H9 (cell line): Measurements from ENCODE around the gene ZNF749. TPM values are rescaled to one million over a fixed set of nuclear protein-coding genes. Genes with fewer than 3 reads are reported as not detected.

ENCODE experiments used
- DNase-seq: peaks from one replicate; pipeline ENCODE4 v3.0.0-alpha.2; 2017
- H2AFZ ChIP-seq: one replicate; pipeline ENCODE4 v1.6.1; 2013; ENCODE audit warnings: mild to moderate bottlenecking, low read length, control low read depth, moderate library complexity
- H2AK5ac ChIP-seq: 2 replicates; pipeline ENCODE4 v1.6.1; 2013; ENCODE audit warnings: low read length, control low read depth, mixed read lengths; ENCODE audit not compliant: insufficient read length
- H2BK120ac ChIP-seq: one replicate; pipeline ENCODE4 v1.6.1; 2013; ENCODE audit warnings: low read depth, mild to moderate bottlenecking, low read length, control low read depth, inconsistent platforms; ENCODE audit not compliant: poor library complexity, severe bottlenecking
- H2BK12ac ChIP-seq: 2 replicates; pipeline ENCODE4 v1.6.1; 2013; ENCODE audit warnings: low read length, control low read depth, mixed read lengths, low read depth; ENCODE audit not compliant: insufficient read length
- H2BK15ac ChIP-seq: 2 replicates; pipeline ENCODE4 v1.6.1; 2013; ENCODE audit warnings: low read depth, low read length, control low read depth
- H2BK20ac ChIP-seq: one replicate; pipeline ENCODE4 v1.6.1; 2013; ENCODE audit warnings: low read depth, mild to moderate bottlenecking, low read length, control low read depth, inconsistent platforms; ENCODE audit not compliant: poor library complexity, severe bottlenecking
- H2BK5ac ChIP-seq: 2 replicates; pipeline ENCODE4 v1.6.1; 2013; ENCODE audit warnings: low read length, control low read depth, mixed read lengths; ENCODE audit not compliant: insufficient read length
- H3K14ac ChIP-seq: 2 replicates; pipeline ENCODE4 v1.6.1; 2013; ENCODE audit warnings: low read length, control low read depth; ENCODE audit not compliant: insufficient read depth
- H3K18ac ChIP-seq: 2 replicates; pipeline ENCODE4 v1.6.1; 2013; ENCODE audit warnings: low read depth, mild to moderate bottlenecking, mixed read lengths, low read length, control low read depth; ENCODE audit not compliant: insufficient read length
- H3K23ac ChIP-seq: 2 replicates; pipeline ENCODE4 v1.6.1; 2013; ENCODE audit warnings: low read length, control low read depth, mixed read lengths, low read depth; ENCODE audit not compliant: insufficient read length
- H3K23me2 ChIP-seq: 2 replicates; pipeline ENCODE4 v1.6.1; 2013; ENCODE audit warnings: low read depth, mild to moderate bottlenecking, mixed read lengths, low read length, control low read depth; ENCODE audit not compliant: insufficient read length, poor library complexity, severe bottlenecking
- H3K27ac ChIP-seq: 2 replicates; pipeline ENCODE4 v1.5.1; 2013; ENCODE audit warnings: low read length, control low read depth, mixed read lengths, low read depth; ENCODE audit not compliant: insufficient read length
- H3K27me3 ChIP-seq: 2 replicates; pipeline ENCODE4 v1.6.1; 2013; ENCODE audit warnings: low read length, control low read depth, inconsistent platforms; ENCODE audit not compliant: insufficient read depth
- H3K4ac ChIP-seq: 2 replicates; pipeline ENCODE4 v1.6.1; 2013; ENCODE audit warnings: low read depth, mild to moderate bottlenecking, control low read depth, inconsistent platforms, low read length, moderate library complexity
- H3K4me1 ChIP-seq: 2 replicates; pipeline ENCODE4 v1.6.1; 2013; ENCODE audit warnings: low read length, control low read depth, inconsistent platforms; ENCODE audit not compliant: insufficient read depth
- H3K4me2 ChIP-seq: 2 replicates; pipeline ENCODE4 v1.6.1; 2013; ENCODE audit warnings: low read length, control low read depth, mixed read lengths; ENCODE audit not compliant: insufficient read length, insufficient read depth
- H3K56ac ChIP-seq: 2 replicates; pipeline ENCODE4 v1.6.1; 2013; ENCODE audit warnings: low read depth, mild to moderate bottlenecking, mixed read lengths, low read length, control low read depth; ENCODE audit not compliant: insufficient read length
- H3K79me1 ChIP-seq: 2 replicates; pipeline ENCODE4 v1.6.1; 2013; ENCODE audit warnings: low read depth, mild to moderate bottlenecking, moderate library complexity, low read length, control low read depth, inconsistent platforms; ENCODE audit not compliant: insufficient read depth, poor library complexity, severe bottlenecking
- H3K79me2 ChIP-seq: 2 replicates; pipeline ENCODE4 v1.6.1; 2013; ENCODE audit warnings: low read length, control low read depth, inconsistent platforms; ENCODE audit not compliant: insufficient read depth
- H3K9ac ChIP-seq: 2 replicates; pipeline ENCODE4 v1.6.1; 2013; ENCODE audit warnings: low read length, control low read depth, mixed read lengths; ENCODE audit not compliant: insufficient read length; ENCODE audit errors: extremely low read depth
- H3K9me3 ChIP-seq: one replicate; pipeline ENCODE4 v1.6.1; 2013; ENCODE audit warnings: low read depth, low read length, inconsistent platforms; ENCODE audit not compliant: control insufficient read depth
- H3T11ph ChIP-seq: one replicate; pipeline ENCODE4 v1.6.1; 2013; ENCODE audit warnings: mild to moderate bottlenecking, low read length, control low read depth, inconsistent platforms
- H4K20me1 ChIP-seq: one replicate; pipeline ENCODE4 v1.6.1; 2013; ENCODE audit not compliant: control insufficient read depth, insufficient read length, insufficient read depth
- H4K5ac ChIP-seq: 2 replicates; pipeline ENCODE4 v1.6.1; 2013; ENCODE audit warnings: low read depth, mild to moderate bottlenecking, mixed read lengths, low read length, control low read depth; ENCODE audit not compliant: insufficient read length
- H4K8ac ChIP-seq: replicated peaks from 2 replicates; pipeline ENCODE4 v1.6.1; 2013; ENCODE audit warnings: low read length, control low read depth, mixed read lengths, low read depth; ENCODE audit not compliant: insufficient read length
- H4K91ac ChIP-seq: 2 replicates; pipeline ENCODE4 v1.6.1; 2013; ENCODE audit warnings: low read depth, mild to moderate bottlenecking, moderate library complexity, mixed read lengths, low read length, control low read depth; ENCODE audit not compliant: insufficient read length
- H3K27ac Mint-ChIP-seq, 3 experiments: 2 replicates in 2 of 3; 3 replicates in 1 of 3; pipeline ENCODE4 v1.8.0; 2020 to 2021; ENCODE audit warnings: mixed read lengths in 3 of 3, mild to moderate bottlenecking in 1 of 3, moderate library complexity in 1 of 3
- H3K27me3 Mint-ChIP-seq: 2 replicates; pipeline ENCODE4 v1.8.0; 2021; ENCODE audit warnings: low read depth, mild to moderate bottlenecking, moderate library complexity, mixed read lengths
- H3K36me3 Mint-ChIP-seq, 3 experiments: 2 replicates in 2 of 3; 3 replicates in 1 of 3; pipeline ENCODE4 v1.8.0; 2020 to 2021; ENCODE audit warnings: low read depth in 3 of 3, mixed read lengths in 3 of 3; ENCODE audit not compliant: insufficient read depth in 1 of 3
- H3K4me1 Mint-ChIP-seq, 2 experiments: 2 replicates each; pipeline ENCODE4 v1.8.0; 2020; ENCODE audit warnings: mixed read lengths in 2 of 2
- H3K4me3 Mint-ChIP-seq, 2 experiments: 2 replicates in 1 of 2; 3 replicates in 1 of 2; pipeline ENCODE4 v1.8.0; 2020 to 2021; ENCODE audit warnings: mild to moderate bottlenecking in 2 of 2, mixed read lengths in 2 of 2, moderate library complexity in 1 of 2
- H3K9me3 Mint-ChIP-seq, 2 experiments: 2 replicates in 1 of 2; 3 replicates in 1 of 2; pipeline ENCODE4 v1.8.0; 2020; ENCODE audit warnings: mild to moderate bottlenecking in 2 of 2, mixed read lengths in 2 of 2, moderate library complexity in 1 of 2
- CTCF ChIP-seq: fragments of 200-600 bp; sonication (generic); conservative IDR thresholded peaks from 3 replicates; pipeline ENCODE4 v1.8.0; 2021; ENCODE audit warnings: antibody characterized with exemption, mild to moderate bottlenecking
- WGBS: extraction: QIAGEN DNeasy Blood & Tissue Kit; methylation state at CpG from one replicate; pipeline ENCODE4 v1.1.7; 2013; ENCODE audit warnings: missing lambda C conversion rate, low lambda C conversion rate, mixed read lengths; ENCODE audit not compliant: insufficient read length; ENCODE audit errors: extremely low coverage; 5-methylcytosine and 5-hydroxymethylcytosine counted together
- total RNA-seq: library from RNA; stranded (reverse); gene quantifications from 2 replicates; pipeline ENCODE4 v1.2.1, GENCODE V29; 2021

Gene ZNF749
- total RNA-seq, 1 experiment from 2014 or later = 25.0 TPM

GRCh38 chr19:57466489-57466888 lies 31.4 kb downstream of the ZNF749 start:
- H3K4me1 ChIP-seq = no peaks in the 10 kb centered on the region
- Mint-ChIP-seq H3K9me3 (peaks cover 78 to 87% of the 10 kb centered on the region in 2 experiments), H3K36me3 (peaks cover 48 to 71% (median 50%) of the 10 kb centered on the region in 3 experiments), H3K27ac (no peak overlapping the region), H3K4me3 (no peak overlapping the region), H3K4me1 (no peaks in the 10 kb centered on the region), H3K27me3 (peaks cover 6% of the 10 kb centered on the region)
- H3K27ac ChIP-seq = no peak overlapping the region
- H2BK5ac ChIP-seq = no peak overlapping the region
- H3T11ph ChIP-seq = no peak overlapping the region
- H4K8ac ChIP-seq = no peak overlapping the region
- H3K9me3 ChIP-seq = peaks cover 12% of the 10 kb centered on the region
- H3K9ac ChIP-seq = no peak overlapping the region
- H4K20me1 ChIP-seq = no peaks in the 10 kb centered on the region
- no peak overlapping the region for H4K91ac ChIP-seq
- no peaks in the 10 kb centered on the region for H3K23me2 ChIP-seq
- no peak overlapping the region for H2BK120ac ChIP-seq
- no peak overlapping the region for H3K4ac ChIP-seq
- no peak overlapping the region for H2BK12ac ChIP-seq
- H3K14ac ChIP-seq = no peak overlapping the region
- no peak overlapping the region for H3K56ac ChIP-seq
- no peak for DNase-seq
- H3K79me1 ChIP-seq = no peaks in the 10 kb centered on the region
- H2BK20ac ChIP-seq = no peak overlapping the region
- no peaks in the 10 kb centered on the region for H3K27me3 ChIP-seq
- no CpG with 5 or more reads among the region's 5 CpGs for WGBS
- no peaks in the 10 kb centered on the region for H3K79me2 ChIP-seq
- no peak overlapping the region for H2BK15ac ChIP-seq
- no peak overlapping the region for H3K23ac ChIP-seq
- H2AK5ac ChIP-seq = no peak overlapping the region
- no peak overlapping the region for H3K4me2 ChIP-seq
- no peak overlapping the region for H4K5ac ChIP-seq
- H2AFZ ChIP-seq = no peak overlapping the region
- no peak overlapping the region for H3K18ac ChIP-seq
- no peak for TF ChIP-seq CTCF
